HEK293 (cell line): ENCODE measurements around the gene ZNF428.
"Not testable (repeated sequence)": the region's sequence is repeated elsewhere in the genome, so short reads cannot be mapped to it uniquely, and the experiment has no call there.

ENCODE experiments used
- CTCF ChIA-PET: fragments of 350-600 bp; formaldehyde crosslinking; extraction: SDS; loops from one replicate; lab custom pipeline; 2021; ENCODE audit warnings: antibody characterized with exemption; lab: Yijun Ruan, JAX
- POLR2A ChIA-PET: fragments of 300-600 bp; formaldehyde crosslinking; extraction: SDS; loops from one replicate; lab custom pipeline; 2020; ENCODE audit warnings: antibody characterized with exemption, inconsistent platforms; lab: Yijun Ruan, JAX
- H3K27ac ChIP-seq: fragments of 200-500 bp; sonication (Bioruptor generic); 2 replicates; pipeline ENCODE4 v1.5.1; 2014; ENCODE audit warnings: low read depth, low read length, control low read depth, inconsistent platforms; ENCODE audit errors: extremely low read depth
- H3K36me3 ChIP-seq, 2 experiments: fragments of 200-500 bp in 1 of 2; sonication (Bioruptor generic) in 1 of 2; 1 replicate in 1 of 2; 2 replicates in 1 of 2; pipeline ENCODE4 v1.5.1; 2014 to 2017; ENCODE audit warnings: inconsistent platforms in 2 of 2, low read length in 2 of 2; ENCODE audit not compliant: control insufficient read depth in 2 of 2, insufficient read depth in 1 of 2
- H3K4me1 ChIP-seq: fragments of 200-500 bp; sonication (Bioruptor generic); 2 replicates; pipeline ENCODE4 v1.5.1; 2014; ENCODE audit warnings: mild to moderate bottlenecking, low read length, inconsistent platforms; ENCODE audit not compliant: control insufficient read depth, insufficient read depth
- H3K4me3 ChIP-seq: 2 replicates; pipeline ENCODE4 v1.5.1; 2011; ENCODE audit warnings: low read depth, mild to moderate bottlenecking, control low read depth, low read length, moderate library complexity
- H3K9me3 ChIP-seq: fragments of 200-500 bp; sonication (Bioruptor generic); 2 replicates; pipeline ENCODE4 v1.5.1; 2014; ENCODE audit warnings: low read depth, low read length, inconsistent platforms; ENCODE audit not compliant: control insufficient read depth, insufficient read depth
- CTCF ChIP-seq: fragments of 450-650 bp; formaldehyde crosslinking; IDR thresholded peaks from 2 replicates; pipeline ENCODE4 v1.5.1; 2016; ENCODE audit warnings: missing biosample characterization, missing genetic modification characterization
- HOXD13 ChIP-seq: sonication (generic); formaldehyde crosslinking; IDR thresholded peaks from 2 replicates; pipeline ENCODE4 v1.8.0; 2022; ENCODE audit warnings: missing genetic modification reagents, borderline replicate concordance
- PRDM1 ChIP-seq: fragments of 450-650 bp; formaldehyde crosslinking; IDR thresholded peaks from 2 replicates; pipeline ENCODE4; 2016; ENCODE audit warnings: missing biosample characterization, missing genetic modification characterization
- SP3 ChIP-seq: fragments of 450-650 bp; formaldehyde crosslinking; IDR thresholded peaks from 2 replicates; pipeline ENCODE4 v1.5.1; 2016; ENCODE audit warnings: missing biosample characterization, missing genetic modification characterization
- ZBTB21 ChIP-seq: fragments of 450-650 bp; formaldehyde crosslinking; IDR thresholded peaks from 2 replicates; pipeline ENCODE4 v1.5.1; 2017; ENCODE audit warnings: missing biosample characterization, missing genetic modification characterization
- ZNF112 ChIP-seq: fragments of 450-650 bp; formaldehyde crosslinking; IDR thresholded peaks from 2 replicates; pipeline ENCODE4 v1.5.0; 2017; ENCODE audit warnings: missing biosample characterization, missing genetic modification characterization
- ZNF121 ChIP-seq: fragments of 450-650 bp; formaldehyde crosslinking; IDR thresholded peaks from 2 replicates; pipeline ENCODE4 v1.5.1; 2016; ENCODE audit warnings: missing biosample characterization, missing genetic modification characterization
- ZNF266 ChIP-seq: fragments of 450-650 bp; formaldehyde crosslinking; IDR thresholded peaks from 2 replicates; pipeline ENCODE4 v1.5.1; 2016; ENCODE audit warnings: missing biosample characterization, missing genetic modification characterization, low read depth
- ZNF366 ChIP-seq: fragments of 450-650 bp; formaldehyde crosslinking; conservative IDR thresholded peaks from 2 replicates; pipeline ENCODE4 v1.5.1; 2016; ENCODE audit warnings: missing biosample characterization, missing genetic modification characterization
- ZNF530 ChIP-seq: fragments of 450-650 bp; formaldehyde crosslinking; IDR thresholded peaks from 2 replicates; pipeline ENCODE4 v1.5.1; 2016; ENCODE audit warnings: low read depth, missing biosample characterization, missing genetic modification characterization
- ZNF658 ChIP-seq: fragments of 450-650 bp; formaldehyde crosslinking; IDR thresholded peaks from 2 replicates; pipeline ENCODE4; 2016; ENCODE audit warnings: missing biosample characterization, missing genetic modification characterization
- ZNF76 ChIP-seq: fragments of 450-650 bp; formaldehyde crosslinking; IDR thresholded peaks from 2 replicates; pipeline ENCODE4; 2016; ENCODE audit warnings: low read depth, missing biosample characterization, missing genetic modification characterization, borderline replicate concordance
- ZNF768 ChIP-seq: fragments of 450-650 bp; formaldehyde crosslinking; IDR thresholded peaks from 2 replicates; pipeline ENCODE4 v1.5.1; 2018; ENCODE audit warnings: missing biosample characterization, mild to moderate bottlenecking, missing genetic modification characterization
- ZNF785 ChIP-seq: fragments of 450-650 bp; formaldehyde crosslinking; IDR thresholded peaks from 2 replicates; pipeline ENCODE4 v1.5.1; 2016; ENCODE audit warnings: missing biosample characterization, missing genetic modification characterization
- ZSCAN5A ChIP-seq: fragments of 450-650 bp; formaldehyde crosslinking; IDR thresholded peaks from 2 replicates; pipeline ENCODE4 v1.5.1; 2016; ENCODE audit warnings: missing biosample characterization, missing genetic modification characterization

ZNF428 gene

DNA sequence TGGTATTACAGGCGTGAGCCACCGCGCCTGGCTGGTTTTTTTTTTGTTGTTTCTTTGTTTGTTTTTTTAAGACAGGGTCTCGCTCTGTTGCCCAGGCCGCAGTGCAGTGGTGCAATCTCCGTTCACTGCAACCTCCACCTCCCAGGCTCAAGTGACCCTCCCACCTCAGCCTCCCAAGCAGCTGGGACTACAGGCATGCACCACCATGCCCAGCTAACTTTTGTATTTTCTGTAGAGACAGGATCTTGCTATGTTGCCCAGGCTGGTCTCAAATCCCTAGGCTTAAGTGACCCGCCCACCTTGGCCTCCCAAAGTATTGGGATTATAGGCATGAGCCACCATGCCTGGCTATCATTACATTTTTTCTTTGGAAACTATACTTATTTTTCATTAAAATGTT, 30.8 kb upstream of the ZNF428 start:
- POLR2A ChIA-PET: interaction anchor here (1.9 kb wide), 1 partner anchor 9 kb away, joined by 6 read pairs; no protein-coding TSS in a partner anchor
- TF ChIP-seq ZNF785 (0 out of 2 replicates have a peak, but pooled peaks have one; percentile 27), ZNF121 (tag by site-specific recombination) (peak; percentile 98)
- TF ChIP-seq, all 188 proteins: peak for 2; not testable (repeated sequence) for 186
- CTCF ChIA-PET: interaction anchor here (0.5 to 4.6 kb wide), 7 partner anchors 12 to 247 kb away, joined by 3 to 52 read pairs (median 4); no protein-coding TSS in a partner anchor
- not testable (repeated sequence) for H3K4me1 ChIP-seq, H3K9me3 ChIP-seq, H3K27ac ChIP-seq, H3K4me3 ChIP-seq
- H3K36me3 ChIP-seq: peaks cover 25 to 53% of the 10 kb centered on the region in 2 experiments

- no peak overlapping the region for H3K27ac ChIP-seq
- H3K9me3 ChIP-seq: peaks cover 8% of the 10 kb centered on the region; the same call in 1 of the 2 replicates
- TF ChIP-seq ZNF112 (tag by site-specific recombination) (no peak), PRDM1 (tag by site-specific recombination) (peak; percentile 82), ZNF76 (tag by site-specific recombination) (no peak), ZNF366 (tag by site-specific recombination) (peak; percentile 97)
- TF ChIP-seq, all 188 proteins: peak for 2
- peaks cover 20 to 45% of the 10 kb centered on the region in 2 experiments for H3K36me3 ChIP-seq
- H3K4me3 ChIP-seq: no peak overlapping the region
- ChIA-PET CTCF (interaction anchor here (0.5 to 1.9 kb wide), 6 partner anchors 13 to 246 kb away, joined by 4 to 12 read pairs (median 4); partner anchors contain the start of gene ZNF576), POLR2A (interaction anchor here (1.9 kb wide), 1 partner anchor 8 kb away, joined by 6 read pairs; no protein-coding TSS in a partner anchor)
- peaks cover 3% of the 10 kb centered on the region for H3K4me1 ChIP-seq
Measured at GRCh38 chr19:43649514-43649913, 30.1 kb upstream of the ZNF428 start.

DNA sequence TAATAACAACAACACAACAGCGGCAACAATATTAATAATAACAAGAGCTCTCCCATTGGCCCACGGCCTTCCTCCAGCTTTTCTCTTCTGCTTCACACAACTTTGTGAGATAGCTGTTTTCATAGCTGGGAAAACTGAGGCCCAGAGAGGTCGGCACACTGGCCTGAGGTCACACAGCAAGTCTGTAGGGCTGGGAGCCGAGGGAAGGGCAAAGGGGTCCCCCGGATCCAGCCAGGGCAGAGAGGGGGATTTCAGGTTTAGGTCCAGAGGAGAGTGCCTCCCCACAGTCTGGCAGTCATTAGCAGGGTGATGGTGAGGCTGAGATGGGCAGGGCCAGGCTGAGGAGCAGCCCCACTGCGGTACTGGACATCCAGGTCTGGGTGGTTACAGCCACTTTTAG, 29.2 kb upstream of the ZNF428 start:
- Histone ChIP-seq H3K4me3 (no peak overlapping the region), H3K9me3 (peaks cover 8% of the 10 kb centered on the region; the same call in 1 of the 2 replicates), H3K4me1 (peaks cover 3% of the 10 kb centered on the region), H3K36me3 (peaks cover 14 to 39% of the 10 kb centered on the region in 2 experiments), H3K27ac (no peak overlapping the region)
- ChIA-PET CTCF (interaction anchor here (0.6 to 1.8 kb wide), 3 partner anchors 12 to 52 kb away, joined by 3 to 9 read pairs (median 4); partner anchors contain the start of gene ZNF576), POLR2A (interaction anchor here (1.4 to 1.5 kb wide), 2 partner anchors 20 to 53 kb away, joined by 3 to 5 read pairs; partner anchors contain the start of genes IRGQ and ZNF576)
- TF ChIP-seq ZBTB21 (tag by site-specific recombination) (no peak), ZNF266 (tag by site-specific recombination) (no peak), SP3 (tag by site-specific recombination) (no peak), HOXD13 (no peak), ZNF530 (tag by site-specific recombination) (no peak), CTCF (tag by site-specific recombination) (no peak), ZNF658 (tag by site-specific recombination) (no peak), ZNF768 (tag by site-specific recombination) (peak; percentile 91; the same call in 1 of the 2 replicates), ZSCAN5A (no peak)
